HepG2 (cell line): ENCODE data around the gene SENP5. TPM values are rescaled to one million over a fixed set of nuclear protein-coding genes. Genes with fewer than 3 reads are reported as not detected.

ENCODE experiments used
- BRD4 ChIP-seq: sonication (generic); formaldehyde crosslinking; IDR thresholded peaks from 2 replicates; pipeline ENCODE4 v1.4.0; 2020; ENCODE audit warnings: missing genetic modification reagents
- DDIT3 ChIP-seq: sonication (generic); formaldehyde crosslinking; IDR thresholded peaks from 2 replicates; pipeline ENCODE4 v1.4.0; 2020; ENCODE audit warnings: mild to moderate bottlenecking, missing genetic modification reagents
- HOXA7 ChIP-seq: sonication (generic); formaldehyde crosslinking; IDR thresholded peaks from 2 replicates; pipeline ENCODE4 v1.8.1; 2022; ENCODE audit warnings: mild to moderate bottlenecking, missing genetic modification reagents, moderate library complexity
- IKZF1 ChIP-seq: fragments of 450-650 bp; IDR thresholded peaks from 2 replicates; pipeline ENCODE4 v1.7.1; 2016
- KAT7 ChIP-seq: IDR thresholded peaks from 2 replicates; pipeline ENCODE4 v1.6.1; 2018; ENCODE audit warnings: borderline replicate concordance, missing compliant biosample characterization
- MYNN ChIP-seq: sonication (generic); formaldehyde crosslinking; IDR thresholded peaks from 2 replicates; pipeline ENCODE4 v1.4.0; 2020; ENCODE audit warnings: mild to moderate bottlenecking, low read depth, missing genetic modification reagents
- RFX1 ChIP-seq: fragments of 450-650 bp; IDR thresholded peaks from 2 replicates; pipeline ENCODE4 v1.6.1; 2017
- RORA ChIP-seq: sonication (generic); formaldehyde crosslinking; IDR thresholded peaks from 2 replicates; pipeline ENCODE4 v1.5.0; 2020; ENCODE audit warnings: mild to moderate bottlenecking, missing genetic modification reagents, moderate library complexity
- SNAPC2 ChIP-seq: sonication (generic); formaldehyde crosslinking; IDR thresholded peaks from 2 replicates; pipeline ENCODE4 v1.8.1; 2022; ENCODE audit warnings: mild to moderate bottlenecking, missing genetic modification reagents
- SP140L ChIP-seq: sonication (generic); formaldehyde crosslinking; IDR thresholded peaks from 2 replicates; pipeline ENCODE4 v1.4.0; 2020; ENCODE audit warnings: missing genetic modification reagents, borderline replicate concordance
- SP5 ChIP-seq: IDR thresholded peaks from 2 replicates; pipeline ENCODE4 v1.6.1; 2016; ENCODE audit warnings: low read depth, borderline replicate concordance
- TAF1 ChIP-seq: sonication (generic); formaldehyde crosslinking; IDR thresholded peaks from 2 replicates; pipeline ENCODE4 v1.4.0; 2020; ENCODE audit warnings: missing genetic modification reagents
- TARDBP ChIP-seq: sonication (generic); formaldehyde crosslinking; IDR thresholded peaks from 2 replicates; pipeline ENCODE4 v1.8.0; 2022; ENCODE audit warnings: mild to moderate bottlenecking, missing genetic modification reagents
- THAP11 ChIP-seq: IDR thresholded peaks from 2 replicates; pipeline ENCODE4 v1.6.1; 2016; ENCODE audit warnings: missing biosample characterization, missing genetic modification reagents
- U2AF1 ChIP-seq: fragments of 200-400 bp; formaldehyde crosslinking; optimal IDR thresholded peaks from 2 replicates; pipeline ENCODE3; 2017; ENCODE audit warnings: mild to moderate bottlenecking, low read depth, low read length
- UBTF ChIP-seq: sonication (generic); formaldehyde crosslinking; IDR thresholded peaks from 2 replicates; pipeline ENCODE4 v1.4.0; 2020; ENCODE audit warnings: mild to moderate bottlenecking, missing genetic modification reagents
- ZNF12 ChIP-seq: sonication (generic); formaldehyde crosslinking; IDR thresholded peaks from 2 replicates; pipeline ENCODE4 v1.5.0; 2020; ENCODE audit warnings: missing genetic modification reagents
- ZNF180 ChIP-seq: sonication (generic); formaldehyde crosslinking; IDR thresholded peaks from 2 replicates; pipeline ENCODE4 v1.4.0; 2020; ENCODE audit warnings: low read depth, missing genetic modification reagents, borderline replicate concordance
- ZNF281 ChIP-seq: sonication (generic); formaldehyde crosslinking; IDR thresholded peaks from 2 replicates; pipeline ENCODE4 v1.4.0; 2020; ENCODE audit warnings: missing genetic modification reagents, borderline replicate concordance
- ZNF383 ChIP-seq: sonication (generic); formaldehyde crosslinking; IDR thresholded peaks from 2 replicates; pipeline ENCODE4 v1.4.0; 2020; ENCODE audit warnings: missing genetic modification reagents, mild to moderate bottlenecking, borderline replicate concordance
- ZNF441 ChIP-seq: sonication (generic); formaldehyde crosslinking; IDR thresholded peaks from 2 replicates; pipeline ENCODE4 v1.7.0; 2021; ENCODE audit warnings: missing genetic modification reagents, borderline replicate concordance
- ZNF564 ChIP-seq: sonication (generic); formaldehyde crosslinking; IDR thresholded peaks from 2 replicates; pipeline ENCODE4 v1.8.1; 2023; ENCODE audit warnings: mild to moderate bottlenecking, missing genetic modification reagents
- ZNF709 ChIP-seq: sonication (generic); formaldehyde crosslinking; IDR thresholded peaks from 2 replicates; pipeline ENCODE4 v1.5.0; 2020; ENCODE audit warnings: mild to moderate bottlenecking, missing genetic modification reagents
- ZNF724P ChIP-seq: sonication (generic); formaldehyde crosslinking; IDR thresholded peaks from 2 replicates; pipeline ENCODE4 v1.8.0; 2022; ENCODE audit warnings: missing genetic modification reagents, borderline replicate concordance
- ZNF770 ChIP-seq: sonication (generic); formaldehyde crosslinking; IDR thresholded peaks from 2 replicates; pipeline ENCODE4 v1.5.0; 2020; ENCODE audit warnings: mild to moderate bottlenecking, missing genetic modification reagents
- ZNF780A ChIP-seq: sonication (generic); formaldehyde crosslinking; IDR thresholded peaks from 2 replicates; pipeline ENCODE4 v1.8.0; 2022; ENCODE audit warnings: mild to moderate bottlenecking, missing genetic modification reagents, moderate library complexity
- ZSCAN25 ChIP-seq: sonication (generic); formaldehyde crosslinking; IDR thresholded peaks from 2 replicates; pipeline ENCODE4 v1.8.0; 2022; ENCODE audit warnings: mild to moderate bottlenecking, missing genetic modification reagents
- polyA plus RNA-seq, 8 experiments: library from polyadenylated mRNA; depleted of rRNA in 3 of 8; stranded (reverse) in 7 of 8; unstranded in 1 of 8; fragments of >200 nt; fragmentation: Illumina TruSeq in 4 of 8; extraction: Trizol in 4 of 8; gene quantifications; 2 replicates each; pipeline versions ENCODE4 v1.2.1 to v1.2.3, GENCODE V29; 2011 to 2016; ENCODE audit warnings: low read depth in 4 of 8, missing spikeins in 1 of 8, mixed read lengths in 1 of 8; ENCODE audit not compliant: insufficient read depth in 1 of 8
- total RNA-seq, 5 experiments: library from RNA; depleted of rRNA; stranded (reverse); fragments of >200 nt; fragmentation: Illumina TruSeq; extraction: Trizol; gene quantifications; 2 replicates each; pipeline ENCODE4 v1.2.3, GENCODE V29; 2016; ENCODE audit warnings: low read depth in 1 of 5

Gene SENP5
- total and polyA plus RNA-seq, 2 of the 13 experiments (the other 11 are each of a cell fraction or from before 2014, with no cell fraction given): 17.6 to 30.9 TPM

- no peak for TF ChIP-seq HOXA7 (CRISPR knock-in tag)
- no peak for TF ChIP-seq IKZF1
- peak; percentile 51 for TF ChIP-seq U2AF1
- no peak for TF ChIP-seq SP5 (CRISPR knock-in tag)
- peak; percentile 8; the same call in 1 of the 2 replicates for TF ChIP-seq ZSCAN25 (CRISPR knock-in tag)
- no peak for TF ChIP-seq BRD4
- no peak for TF ChIP-seq RFX1
- TF ChIP-seq KAT7 (CRISPR knock-in tag): 0 out of 2 replicates have a peak, but pooled peaks have one; percentile 0
- TF ChIP-seq SNAPC2 (CRISPR knock-in tag): no peak
- no peak for TF ChIP-seq MYNN
- no peak for TF ChIP-seq ZNF281 (CRISPR knock-in tag)
- no peak for TF ChIP-seq ZNF441 (CRISPR knock-in tag)
- no peak for TF ChIP-seq DDIT3 (CRISPR knock-in tag)
- TF ChIP-seq ZNF180: no peak
- no peak for TF ChIP-seq SP140L (CRISPR knock-in tag)
- TF ChIP-seq ZNF564 (CRISPR knock-in tag): no peak
- no peak; the same call in 1 of the 2 replicates for TF ChIP-seq TAF1 (CRISPR knock-in tag)
- TF ChIP-seq ZNF709 (CRISPR knock-in tag): no peak
- TF ChIP-seq ZNF780A: no peak
- TF ChIP-seq RORA (CRISPR knock-in tag): no peak
- 0 out of 2 replicates have a peak, but pooled peaks have one; percentile 43 for TF ChIP-seq ZNF12
- TF ChIP-seq UBTF (CRISPR knock-in tag): peak; percentile 57
- no peak for TF ChIP-seq THAP11 (CRISPR knock-in tag)
- no peak for TF ChIP-seq ZNF383
- no peak for TF ChIP-seq ZNF724P (CRISPR knock-in tag)
- TF ChIP-seq ZNF770 (CRISPR knock-in tag): peak; percentile 20; the same call in 1 of the 2 replicates
- no peak for TF ChIP-seq TARDBP
Measured at GRCh38 chr3:196868297-196868661, 559 bp downstream of the SENP5 start (continued).
